Measurements from ENCODE around the gene KRTAP4-5. TPM values are rescaled to one million over a fixed set of nuclear protein-coding genes. Genes with fewer than 3 reads are reported as not detected.
"Not testable (repeated sequence)": the region's sequence is repeated elsewhere in the genome, so short reads cannot be mapped to it uniquely, and the experiment has no call there.

KRTAP4-5 gene
- total RNA-seq, 1 donor from 2014 or later: not detected

GRCh38 chr17:41121742-41122141, 27.9 kb downstream of the KRTAP4-5 start:
- Histone ChIP-seq H3K9me3 (ENCODE audit: insufficient read depth, low read depth, low read length) (no peaks in the 10 kb centered on the region), H3K4me2 (ENCODE audit: low read length) (no peak overlapping the region), H3K9ac (ENCODE audit: low read length) (no peak overlapping the region), H3K27ac (ENCODE audit: low read depth, low read length) (no peak overlapping the region), H2AFZ (ENCODE audit: low read depth, low read length) (no peak overlapping the region), H3K4me3 (ENCODE audit: insufficient read depth, low read depth, low read length) (no peak overlapping the region), H3K4me1 (ENCODE audit: insufficient read depth, low read length) (peaks cover 4% of the 10 kb centered on the region), H3K79me2 (ENCODE audit: insufficient read depth, low read length) (no peaks in the 10 kb centered on the region), H4K20me1 (ENCODE audit: insufficient read depth, low read length) (no peaks in the 10 kb centered on the region), H3K36me3 (ENCODE audit: insufficient read depth, low read length) (no peaks in the 10 kb centered on the region), H3K27me3 (ENCODE audit: insufficient read depth, low read length) (no peaks in the 10 kb centered on the region)
- Mint-ChIP-seq H3K4me3 (ENCODE audit: unreplicated experiment) (no peak overlapping the region), H3K9me3 (ENCODE audit: unreplicated experiment) (peaks cover 2% of the 10 kb centered on the region), H3K4me1 (ENCODE audit: low read depth, unreplicated experiment) (peaks cover 22% of the 10 kb centered on the region), H3K27ac (ENCODE audit: unreplicated experiment) (no peak overlapping the region), H3K36me3 (ENCODE audit: low read depth, unreplicated experiment) (no peaks in the 10 kb centered on the region), H3K27me3 (ENCODE audit: low read depth, unreplicated experiment) (peaks cover 2% of the 10 kb centered on the region)
- TF ChIP-seq EZH2 (IDR thresholded peaks at IDR 0.05; ENCODE audit: insufficient read depth, low read length): no peak
- TF ChIP-seq, protein P1, sequence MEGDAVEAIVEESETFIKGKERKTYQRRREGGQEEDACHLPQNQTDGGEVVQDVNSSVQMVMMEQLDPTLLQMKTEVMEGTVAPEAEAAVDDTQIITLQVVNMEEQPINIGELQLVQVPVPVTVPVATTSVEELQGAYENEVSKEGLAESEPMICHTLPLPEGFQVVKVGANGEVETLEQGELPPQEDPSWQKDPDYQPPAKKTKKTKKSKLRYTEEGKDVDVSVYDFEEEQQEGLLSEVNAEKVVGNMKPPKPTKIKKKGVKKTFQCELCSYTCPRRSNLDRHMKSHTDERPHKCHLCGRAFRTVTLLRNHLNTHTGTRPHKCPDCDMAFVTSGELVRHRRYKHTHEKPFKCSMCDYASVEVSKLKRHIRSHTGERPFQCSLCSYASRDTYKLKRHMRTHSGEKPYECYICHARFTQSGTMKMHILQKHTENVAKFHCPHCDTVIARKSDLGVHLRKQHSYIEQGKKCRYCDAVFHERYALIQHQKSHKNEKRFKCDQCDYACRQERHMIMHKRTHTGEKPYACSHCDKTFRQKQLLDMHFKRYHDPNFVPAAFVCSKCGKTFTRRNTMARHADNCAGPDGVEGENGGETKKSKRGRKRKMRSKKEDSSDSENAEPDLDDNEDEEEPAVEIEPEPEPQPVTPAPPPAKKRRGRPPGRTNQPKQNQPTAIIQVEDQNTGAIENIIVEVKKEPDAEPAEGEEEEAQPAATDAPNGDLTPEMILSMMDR (IDR thresholded peaks at IDR 0.05; ENCODE audit: insufficient read depth, low read depth, low read length): no peak
- FAIRE-seq (no peak), DNase-seq (ENCODE audit: low read depth) (no peak)

DNA sequence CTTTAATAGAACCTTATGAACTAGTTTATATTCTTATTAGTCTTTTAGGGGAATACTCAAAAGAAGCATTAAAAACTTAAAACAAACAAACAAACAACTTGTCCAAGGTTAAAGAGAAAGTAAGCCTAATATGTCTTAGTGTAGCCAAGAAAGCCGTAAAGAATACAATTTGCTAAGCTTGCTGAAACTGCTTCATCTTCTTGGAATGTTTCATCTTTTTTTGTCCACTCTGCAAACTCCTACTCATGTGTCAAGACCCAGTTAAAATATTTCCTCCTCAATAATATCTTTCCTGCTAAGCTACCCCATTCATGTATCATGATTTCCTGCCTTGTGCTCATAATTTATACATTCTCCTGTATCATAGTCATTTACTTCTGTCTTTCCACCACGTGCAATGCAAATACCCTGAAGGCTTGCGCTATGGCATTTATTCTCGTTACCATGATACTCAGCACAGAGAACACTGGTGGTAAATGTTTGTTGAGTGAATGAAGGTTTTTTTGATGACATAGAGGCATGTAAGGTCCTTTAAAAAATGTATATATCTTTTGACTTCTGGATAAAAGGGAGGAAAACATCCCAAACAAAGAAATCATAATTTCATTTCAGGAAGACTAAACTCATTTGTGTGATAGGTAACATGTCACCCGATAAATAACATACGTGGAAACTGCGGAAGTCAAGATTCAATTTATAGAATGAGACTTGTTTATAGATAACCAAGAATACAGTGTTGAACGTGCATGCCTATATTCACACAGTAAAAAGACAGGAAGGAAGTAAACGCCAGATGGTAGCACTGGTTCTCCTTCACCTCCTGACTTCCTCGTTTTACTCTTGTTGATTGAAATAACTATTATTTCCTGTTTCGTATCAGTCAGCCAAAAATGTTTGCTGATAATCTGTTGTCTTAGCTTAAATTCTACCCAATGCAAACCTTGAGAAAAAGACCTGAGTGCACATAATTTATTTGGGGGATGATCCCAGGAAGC, 29.6 kb downstream of the KRTAP4-5 start:
- not testable (repeated sequence) for DNase-seq (ENCODE audit: low read depth); H3K36me3 ChIP-seq (ENCODE audit: insufficient read depth, low read length); H3K4me1 ChIP-seq (ENCODE audit: insufficient read depth, low read length); H3K79me2 ChIP-seq (ENCODE audit: insufficient read depth, low read length); H3K4me2 ChIP-seq (ENCODE audit: low read length); H4K20me1 ChIP-seq (ENCODE audit: insufficient read depth, low read length); H3K9ac ChIP-seq (ENCODE audit: low read length); H3K27me3 ChIP-seq (ENCODE audit: insufficient read depth, low read length); H3K9me3 Mint-ChIP-seq (ENCODE audit: unreplicated experiment); H3K9me3 ChIP-seq (ENCODE audit: insufficient read depth, low read depth, low read length); H3K4me3 Mint-ChIP-seq (ENCODE audit: unreplicated experiment); H3K27me3 Mint-ChIP-seq (ENCODE audit: low read depth, unreplicated experiment); H2AFZ ChIP-seq (ENCODE audit: low read depth, low read length); H3K4me3 ChIP-seq (ENCODE audit: insufficient read depth, low read depth, low read length); H3K36me3 Mint-ChIP-seq (ENCODE audit: low read depth, unreplicated experiment); H3K27ac ChIP-seq (ENCODE audit: low read depth, low read length)
- peak; percentile 98 for FAIRE-seq
- Mint-ChIP-seq H3K4me1 (ENCODE audit: low read depth, unreplicated experiment) (peaks cover 22% of the 10 kb centered on the region), H3K27ac (ENCODE audit: unreplicated experiment) (peak overlapping the region; percentile 50)

- H3K27me3 Mint-ChIP-seq (ENCODE audit: low read depth, unreplicated experiment): peaks cover 6% of the 10 kb centered on the region
- peaks cover 2% of the 10 kb centered on the region for H3K9me3 Mint-ChIP-seq (ENCODE audit: unreplicated experiment)
- no peaks in the 10 kb centered on the region for H4K20me1 ChIP-seq (ENCODE audit: insufficient read depth, low read length)
- TF ChIP-seq, protein P1 (IDR thresholded peaks at IDR 0.05; ENCODE audit: insufficient read depth, low read depth, low read length): no peak
- TF ChIP-seq EZH2 (IDR thresholded peaks at IDR 0.05; ENCODE audit: insufficient read depth, low read length): no peak
- H3K79me2 ChIP-seq (ENCODE audit: insufficient read depth, low read length): no peaks in the 10 kb centered on the region
- no peaks in the 10 kb centered on the region for H3K27me3 ChIP-seq (ENCODE audit: insufficient read depth, low read length)
- no peak overlapping the region for H3K4me2 ChIP-seq (ENCODE audit: low read length)
- no peak overlapping the region for H3K27ac ChIP-seq (ENCODE audit: low read depth, low read length)
- no peaks in the 10 kb centered on the region for H3K36me3 ChIP-seq (ENCODE audit: insufficient read depth, low read length)
- H3K27ac Mint-ChIP-seq (ENCODE audit: unreplicated experiment): no peak overlapping the region
- H3K9ac ChIP-seq (ENCODE audit: low read length): no peak overlapping the region
- peaks cover 19% of the 10 kb centered on the region for H3K4me1 Mint-ChIP-seq (ENCODE audit: low read depth, unreplicated experiment)
- FAIRE-seq: no peak
- no peaks in the 10 kb centered on the region for H3K36me3 Mint-ChIP-seq (ENCODE audit: low read depth, unreplicated experiment)
- H3K9me3 ChIP-seq (ENCODE audit: insufficient read depth, low read depth, low read length): peaks cover 3% of the 10 kb centered on the region
- H2AFZ ChIP-seq (ENCODE audit: low read depth, low read length): no peak overlapping the region
- DNase-seq (ENCODE audit: low read depth): no peak
- peaks cover 4% of the 10 kb centered on the region for H3K4me1 ChIP-seq (ENCODE audit: insufficient read depth, low read length)
- no peak overlapping the region for H3K4me3 ChIP-seq (ENCODE audit: insufficient read depth, low read depth, low read length)
- H3K4me3 Mint-ChIP-seq (ENCODE audit: unreplicated experiment): no peak overlapping the region
Observed at GRCh38 chr17:41118721-41119120, 30.9 kb downstream of the KRTAP4-5 start.

- H3K4me3 Mint-ChIP-seq (ENCODE audit: unreplicated experiment); H3K4me1 ChIP-seq (ENCODE audit: insufficient read depth, low read length); H3K27me3 Mint-ChIP-seq (ENCODE audit: low read depth, unreplicated experiment); H4K20me1 ChIP-seq (ENCODE audit: insufficient read depth, low read length); H3K27me3 ChIP-seq (ENCODE audit: insufficient read depth, low read length); H3K36me3 Mint-ChIP-seq (ENCODE audit: low read depth, unreplicated experiment); H3K9me3 ChIP-seq (ENCODE audit: insufficient read depth, low read depth, low read length); H2AFZ ChIP-seq (ENCODE audit: low read depth, low read length); H3K9ac ChIP-seq (ENCODE audit: low read length); H3K27ac ChIP-seq (ENCODE audit: low read depth, low read length); H3K4me3 ChIP-seq (ENCODE audit: insufficient read depth, low read depth, low read length); H3K9me3 Mint-ChIP-seq (ENCODE audit: unreplicated experiment); H3K79me2 ChIP-seq (ENCODE audit: insufficient read depth, low read length); DNase-seq (ENCODE audit: low read depth); FAIRE-seq; H3K27ac Mint-ChIP-seq (ENCODE audit: unreplicated experiment); H3K36me3 ChIP-seq (ENCODE audit: insufficient read depth, low read length); H3K4me2 ChIP-seq (ENCODE audit: low read length): not testable (repeated sequence)
- peaks cover 15% of the 10 kb centered on the region for H3K4me1 Mint-ChIP-seq (ENCODE audit: low read depth, unreplicated experiment)
Observed at GRCh38 chr17:41117846-41118386, 31.7 kb downstream of the KRTAP4-5 start, which contains the start of gene KRTAP4-11. TSS of gene KRTAP4-11 (minus strand) at chr17:41118373. CDS start at chr17:41118315, 58 bp downstream.
